Stimulated activated naive CD8-positive, alpha-beta T cell treated with anti-CD3 and anti-CD28 coated beads, Interleukin-15, Interleukin-2, amounts not matched to agents 100 U/mL and 50 U/mL, for 24 hours (primary cell): Measurements from ENCODE around the gene DUOX2.

Source experiments
- ATAC-seq: fragments of 150-1000 bp; cut with Tn5 transposase; one replicate; pipeline ENCODE4 v1.10.0; 2021
- DNase-seq: peaks from one replicate; pipeline ENCODE4 v3.0.0; 2021

DUOX2 gene

GRCh38 chr15:45114076-45114750, at the start of gene DUOX2, which contains the start of gene DUOXA2:
TSS of gene DUOX2 (minus strand) at chr15:45114172. CDS start at chr15:45113411, 761 bp downstream.
TSS of gene DUOXA2 (plus strand) at chr15:45114326. CDS start at chr15:45114606, 280 bp downstream.
- DNase-seq = no peak
- no peak for ATAC-seq

GRCh38 chr15:45163508-45163856, 49.5 kb upstream of the DUOX2 start:
- DNase-seq (no peak), ATAC-seq (no peak)

GRCh38 chr15:45162771-45163507, 49.0 kb upstream of the DUOX2 start:
- DNase-seq (peak; percentile 75), ATAC-seq (peak; percentile 25)

- no peak for ATAC-seq
Measured at GRCh38 chr15:45161666-45162065, 47.7 kb upstream of the DUOX2 start.

GRCh38 chr15:45157974-45158373, 44.0 kb upstream of the DUOX2 start:
- ATAC-seq = no peak
- no peak for DNase-seq

More at GRCh38 chr15:45161666-45162065, 47.7 kb upstream of the DUOX2 start:
- DNase-seq = no peak

- ATAC-seq (no peak), DNase-seq (no peak)
Measured at GRCh38 chr15:45156744-45157455, 42.9 kb upstream of the DUOX2 start.

GRCh38 chr15:45155739-45156138, 41.8 kb upstream of the DUOX2 start:
- DNase-seq (no peak), ATAC-seq (no peak)

- ATAC-seq = no peak
- no peak for DNase-seq
Measured at GRCh38 chr15:45151998-45152828, 38.2 kb upstream of the DUOX2 start.

- no peak for ATAC-seq
- DNase-seq = no peak
Measured at GRCh38 chr15:45150997-45151396, 37.0 kb upstream of the DUOX2 start.

GRCh38 chr15:45150481-45150880, 36.5 kb upstream of the DUOX2 start:
- DNase-seq (no peak), ATAC-seq (no peak)

- DNase-seq (no peak), ATAC-seq (no peak)
Measured at GRCh38 chr15:45149060-45149459, 35.1 kb upstream of the DUOX2 start.

GRCh38 chr15:45148076-45149059, 34.4 kb upstream of the DUOX2 start:
- no peak for ATAC-seq

GRCh38 chr15:45147606-45148005, 33.6 kb upstream of the DUOX2 start:
- DNase-seq (no peak), ATAC-seq (no peak)

More at GRCh38 chr15:45148076-45149059, 34.4 kb upstream of the DUOX2 start:
- no peak for DNase-seq

GRCh38 chr15:45146405-45146804, 32.4 kb upstream of the DUOX2 start:
- no peak for DNase-seq
- ATAC-seq = no peak

- ATAC-seq = no peak
Measured at GRCh38 chr15:45144775-45145174, 30.8 kb upstream of the DUOX2 start.

GRCh38 chr15:45143946-45144345, 30.0 kb upstream of the DUOX2 start:
- ATAC-seq = no peak
- no peak for DNase-seq

More at GRCh38 chr15:45144775-45145174, 30.8 kb upstream of the DUOX2 start:
- DNase-seq = no peak

- ATAC-seq (no peak), DNase-seq (no peak)
Measured at GRCh38 chr15:45143056-45143455, 29.1 kb upstream of the DUOX2 start.

GRCh38 chr15:45141386-45141785, 27.4 kb upstream of the DUOX2 start:
- ATAC-seq (no peak), DNase-seq (no peak)

GRCh38 chr15:45140557-45141250, 26.7 kb upstream of the DUOX2 start:
- ATAC-seq (no peak), DNase-seq (no peak)

- ATAC-seq (no peak), DNase-seq (no peak)
Measured at GRCh38 chr15:45139770-45140169, 25.8 kb upstream of the DUOX2 start.
